ENCODE measurements around the gene ISY1. TPM values are rescaled to one million over a fixed set of nuclear protein-coding genes. Genes with fewer than 3 reads are reported as not detected.
"Not testable (repeated sequence)": the region's sequence is repeated elsewhere in the genome, so short reads cannot be mapped to it uniquely, and the experiment has no call there.

ISY1 gene
- total and polyA plus RNA-seq, 9 donors = 13.1 to 45.3 (median 28.8) TPM

DNA sequence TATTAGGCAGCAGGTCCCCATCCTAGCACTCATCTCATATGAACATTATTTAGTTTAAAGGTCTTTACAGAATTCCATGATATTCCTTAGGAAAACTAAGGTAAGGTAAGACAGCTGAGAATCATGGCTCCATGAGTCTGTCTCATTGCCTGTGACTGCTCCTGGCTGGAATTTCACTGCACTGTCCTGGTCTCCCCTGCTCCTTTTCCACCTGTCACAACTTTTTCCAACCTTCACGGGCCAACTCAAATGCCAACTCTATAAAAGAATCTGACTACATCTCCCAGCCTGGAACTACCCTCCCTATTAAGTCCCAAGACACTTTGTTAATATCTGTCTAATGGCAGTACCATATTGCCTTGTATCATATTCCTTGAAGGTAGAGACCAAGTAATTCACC is 15.2 kb upstream of the ISY1 start:
- no peaks in the 10 kb centered on the region for H3K9me3 ChIP-seq
- peaks cover 20% of the 10 kb centered on the region for H3K4me1 ChIP-seq (ENCODE audit: insufficient read depth)
- H3K27me3 ChIP-seq = no peaks in the 10 kb centered on the region
- DNase-seq = no peak
- no peaks in the 10 kb centered on the region for H3K36me3 ChIP-seq
- H3K27ac ChIP-seq = no peak overlapping the region
- no peak for TF ChIP-seq EP300 (IDR thresholded peaks at IDR 0.05)
- TF ChIP-seq, protein P1, sequence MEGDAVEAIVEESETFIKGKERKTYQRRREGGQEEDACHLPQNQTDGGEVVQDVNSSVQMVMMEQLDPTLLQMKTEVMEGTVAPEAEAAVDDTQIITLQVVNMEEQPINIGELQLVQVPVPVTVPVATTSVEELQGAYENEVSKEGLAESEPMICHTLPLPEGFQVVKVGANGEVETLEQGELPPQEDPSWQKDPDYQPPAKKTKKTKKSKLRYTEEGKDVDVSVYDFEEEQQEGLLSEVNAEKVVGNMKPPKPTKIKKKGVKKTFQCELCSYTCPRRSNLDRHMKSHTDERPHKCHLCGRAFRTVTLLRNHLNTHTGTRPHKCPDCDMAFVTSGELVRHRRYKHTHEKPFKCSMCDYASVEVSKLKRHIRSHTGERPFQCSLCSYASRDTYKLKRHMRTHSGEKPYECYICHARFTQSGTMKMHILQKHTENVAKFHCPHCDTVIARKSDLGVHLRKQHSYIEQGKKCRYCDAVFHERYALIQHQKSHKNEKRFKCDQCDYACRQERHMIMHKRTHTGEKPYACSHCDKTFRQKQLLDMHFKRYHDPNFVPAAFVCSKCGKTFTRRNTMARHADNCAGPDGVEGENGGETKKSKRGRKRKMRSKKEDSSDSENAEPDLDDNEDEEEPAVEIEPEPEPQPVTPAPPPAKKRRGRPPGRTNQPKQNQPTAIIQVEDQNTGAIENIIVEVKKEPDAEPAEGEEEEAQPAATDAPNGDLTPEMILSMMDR (IDR thresholded peaks at IDR 0.05) = no peak
- no peak for TF ChIP-seq POLR2A (IDR thresholded peaks at IDR 0.05)
- 53 to 71% (median 63%) methylated on average over 1 of the region's 1 CpG for WGBS, 3 donors
- H3K4me3 ChIP-seq = no peak overlapping the region
- intact Hi-C loops (cut with DNase I) = loop anchor here in 1 of 4 donors (5.0 kb wide), 1 partner anchor 66 kb away; no protein-coding TSS in a partner anchor

DNA sequence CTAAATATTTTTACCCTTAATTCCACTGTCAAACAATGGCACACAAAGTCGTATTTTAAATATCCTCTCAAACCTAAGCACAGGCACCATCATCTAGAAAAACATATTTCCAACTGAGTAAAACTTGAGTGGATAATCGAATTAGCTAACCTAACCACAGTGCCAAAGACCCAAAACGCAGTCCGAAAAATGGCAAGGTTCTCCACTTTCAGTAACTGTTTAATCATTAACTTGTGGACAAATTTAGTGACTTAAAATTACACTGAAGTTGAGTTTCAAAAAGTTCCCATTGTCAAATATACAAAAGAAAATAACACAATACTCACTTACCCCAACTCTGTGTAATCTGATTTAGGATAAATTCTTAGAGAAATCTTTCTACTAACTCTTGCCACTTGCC is 12.9 kb upstream of the ISY1 start:
- WGBS, 3 donors = 18 to 23% (median 20%) methylated on average over 4 of the region's 4 CpGs
- intact Hi-C loops (cut with DNase I) = no loop called here
- Histone ChIP-seq H3K27me3 (no peaks in the 10 kb centered on the region), H3K4me1 (ENCODE audit: insufficient read depth) (peaks cover 13% of the 10 kb centered on the region), H3K4me3 (no peak overlapping the region), H3K36me3 (no peaks in the 10 kb centered on the region), H3K27ac (no peak overlapping the region), H3K9me3 (no peaks in the 10 kb centered on the region)
- no peak for DNase-seq
- TF ChIP-seq, protein P1 (IDR thresholded peaks at IDR 0.05) = no peak
- no peak for TF ChIP-seq POLR2A (IDR thresholded peaks at IDR 0.05)
- TF ChIP-seq EP300 (IDR thresholded peaks at IDR 0.05) = no peak

DNA sequence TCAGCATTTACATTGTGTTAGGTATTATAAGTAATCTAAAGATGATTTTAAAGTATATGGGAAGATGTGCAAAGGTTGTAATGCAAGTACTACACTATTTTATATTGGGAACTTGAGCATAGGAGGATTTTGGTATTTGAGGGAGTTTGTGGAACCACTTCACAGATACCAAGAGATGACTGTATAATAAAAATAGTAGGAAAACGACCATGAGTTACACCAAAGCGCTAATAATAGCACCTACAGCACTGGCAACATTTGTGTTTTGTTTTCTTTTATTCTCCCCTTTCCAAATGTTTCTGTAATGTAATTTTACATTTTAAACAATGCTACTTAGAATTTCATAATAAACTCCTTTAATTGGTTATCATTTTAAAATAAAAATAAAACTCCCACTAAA is 12.3 kb upstream of the ISY1 start:
- DNase-seq = no peak
- intact Hi-C loops (cut with DNase I) = no loop called here
- no peak overlapping the region for H3K4me3 ChIP-seq
- no peaks in the 10 kb centered on the region for H3K27me3 ChIP-seq
- peaks cover 11% of the 10 kb centered on the region for H3K4me1 ChIP-seq (ENCODE audit: insufficient read depth)
- H3K9me3 ChIP-seq = no peaks in the 10 kb centered on the region
- H3K36me3 ChIP-seq = no peaks in the 10 kb centered on the region
- 14 to 33% (median 18%) methylated on average over 2 of the region's 2 CpGs for WGBS, 3 donors
- no peak overlapping the region for H3K27ac ChIP-seq
- TF ChIP-seq, protein P1 (IDR thresholded peaks at IDR 0.05) = no peak

DNA sequence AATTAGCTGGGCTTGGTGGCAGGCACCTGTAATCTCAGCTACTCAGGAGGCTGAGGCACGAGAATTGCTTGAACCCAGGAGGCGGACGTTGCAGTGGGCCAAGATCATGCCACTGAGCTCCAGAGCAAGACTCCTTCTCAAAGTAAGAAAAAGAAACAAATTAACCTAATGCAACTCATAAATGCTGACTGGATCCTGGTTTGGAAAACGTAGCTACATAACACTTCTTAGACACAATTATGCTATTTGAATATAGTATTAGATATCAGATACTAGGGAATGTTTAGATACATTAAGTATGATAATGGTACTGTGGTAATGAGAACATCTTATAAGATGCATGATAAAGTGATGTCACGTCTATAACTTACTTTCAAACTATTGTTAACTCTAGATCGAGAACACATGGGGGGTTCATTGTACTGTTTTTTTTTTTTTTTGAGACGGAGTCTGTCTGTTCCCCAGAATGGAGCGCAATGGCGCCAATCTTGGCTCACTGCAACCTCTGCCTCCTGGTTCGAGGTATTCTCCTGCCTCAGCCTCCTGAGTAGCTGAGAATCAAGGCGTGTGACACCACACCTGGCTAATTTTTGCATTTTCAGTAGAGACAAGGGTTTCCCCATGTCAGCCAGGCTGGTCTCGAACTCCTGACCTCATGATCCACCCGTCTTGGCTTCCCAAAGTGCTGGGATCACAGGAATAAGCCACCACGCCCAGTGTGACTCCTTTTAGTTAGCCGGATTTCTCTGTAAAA is 5.9 kb upstream of the ISY1 start:
- intact Hi-C loops (cut with DNase I) = no loop called here
- no peaks in the 10 kb centered on the region for H3K36me3 ChIP-seq
- WGBS, 3 donors = 77 to 81% (median 78%) methylated on average over 15 of the region's 15 CpGs
- peaks cover 3% of the 10 kb centered on the region for H3K4me1 ChIP-seq (ENCODE audit: insufficient read depth)
- no peak overlapping the region for H3K4me3 ChIP-seq
- TF ChIP-seq POLR2A (IDR thresholded peaks at IDR 0.05) (no peak), EP300 (IDR thresholded peaks at IDR 0.05) (no peak)
- TF ChIP-seq, protein P1 (IDR thresholded peaks at IDR 0.05) = no peak
- no peaks in the 10 kb centered on the region for H3K9me3 ChIP-seq
- no peak for DNase-seq
- no peaks in the 10 kb centered on the region for H3K27me3 ChIP-seq
- H3K27ac ChIP-seq = no peak overlapping the region

DNA sequence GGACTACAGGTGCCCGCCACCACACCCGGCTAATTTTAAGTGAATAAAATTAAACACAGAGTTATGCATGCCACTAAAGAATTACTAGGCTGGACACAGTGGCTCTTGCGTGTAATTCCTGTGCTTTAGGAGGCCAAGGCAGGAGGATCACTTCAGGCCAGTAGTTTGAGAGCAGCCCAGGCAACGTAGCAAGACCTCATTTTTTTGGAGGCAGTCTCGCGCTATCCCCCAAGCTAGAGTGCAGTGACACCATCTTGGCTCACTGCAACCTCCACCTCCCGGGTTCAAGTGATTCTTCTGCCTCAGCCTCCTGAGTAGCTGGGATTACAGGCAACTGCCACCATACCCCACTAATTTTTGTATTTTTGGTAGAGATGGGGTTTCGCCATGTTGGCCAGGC is 4.7 kb upstream of the ISY1 start:
- H3K27ac ChIP-seq; intact Hi-C loops (cut with DNase I): not testable (repeated sequence)
- 86 to 92% (median 90%) methylated on average over 8 of the region's 8 CpGs for WGBS, 3 donors

More for the DNA sequence above, 4.7 kb upstream of the ISY1 start:
- not testable (repeated sequence) for DNase-seq; H3K27me3 ChIP-seq; H3K9me3 ChIP-seq; H3K36me3 ChIP-seq; H3K4me3 ChIP-seq; H3K4me1 ChIP-seq (ENCODE audit: insufficient read depth)
